GM19193 (cell line): ENCODE measurements around the gene MMP25.

Experiments
- POLR2A ChIP-seq: IDR thresholded peaks from 4 replicates; pipeline ENCODE4 v1.6.1; 2011; ENCODE audit not compliant: insufficient read depth, insufficient read length; ENCODE audit errors: extremely low read depth

Gene MMP25

DNA sequence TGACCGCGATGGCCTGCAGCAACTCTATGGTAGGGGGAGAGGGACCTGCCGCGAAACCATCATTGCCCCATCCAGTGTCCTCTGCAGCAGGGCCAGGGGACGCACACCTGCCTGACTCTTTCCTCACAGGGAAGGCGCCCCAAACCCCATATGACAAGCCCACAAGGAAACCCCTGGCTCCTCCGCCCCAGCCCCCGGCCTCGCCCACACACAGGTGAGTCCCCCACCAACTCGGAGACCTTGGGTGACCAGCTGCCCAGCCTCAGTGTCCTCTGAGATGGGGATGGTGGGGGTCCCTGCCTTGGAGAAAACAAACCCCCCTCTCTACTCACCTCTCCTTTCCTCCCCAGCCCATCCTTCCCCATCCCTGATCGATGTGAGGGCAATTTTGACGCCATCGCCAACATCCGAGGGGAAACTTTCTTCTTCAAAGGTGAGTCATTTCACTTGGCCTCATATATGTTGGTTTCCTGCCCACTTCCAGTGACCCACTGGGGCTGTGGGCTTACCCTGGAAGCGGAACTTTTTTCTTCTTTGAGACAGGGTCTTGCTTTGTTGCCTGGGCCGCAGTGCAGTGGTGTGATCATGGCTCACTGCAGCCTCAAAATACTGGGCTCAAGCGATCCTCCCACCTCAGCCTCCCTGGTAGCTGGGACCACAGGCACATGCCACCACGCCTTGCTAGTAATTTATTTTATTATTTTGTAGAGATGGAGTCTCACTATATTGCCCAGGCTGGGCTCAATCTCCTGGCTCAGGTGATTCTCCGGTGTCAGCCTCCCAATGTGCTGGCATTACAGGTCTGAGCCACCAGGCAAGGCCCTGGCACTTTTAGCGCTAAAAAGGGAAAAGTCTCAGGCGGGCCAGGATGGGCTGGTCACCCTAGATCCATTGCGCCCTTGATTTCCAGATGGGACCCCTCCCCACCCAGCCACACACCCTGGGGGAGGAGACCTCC lies 11.1 kb downstream of the MMP25 start:
- TF ChIP-seq POLR2A: no peak

GRCh38 chr16:3058139-3059030 lies 12.0 kb downstream of the MMP25 start:
- TF ChIP-seq POLR2A: no peak

DNA sequence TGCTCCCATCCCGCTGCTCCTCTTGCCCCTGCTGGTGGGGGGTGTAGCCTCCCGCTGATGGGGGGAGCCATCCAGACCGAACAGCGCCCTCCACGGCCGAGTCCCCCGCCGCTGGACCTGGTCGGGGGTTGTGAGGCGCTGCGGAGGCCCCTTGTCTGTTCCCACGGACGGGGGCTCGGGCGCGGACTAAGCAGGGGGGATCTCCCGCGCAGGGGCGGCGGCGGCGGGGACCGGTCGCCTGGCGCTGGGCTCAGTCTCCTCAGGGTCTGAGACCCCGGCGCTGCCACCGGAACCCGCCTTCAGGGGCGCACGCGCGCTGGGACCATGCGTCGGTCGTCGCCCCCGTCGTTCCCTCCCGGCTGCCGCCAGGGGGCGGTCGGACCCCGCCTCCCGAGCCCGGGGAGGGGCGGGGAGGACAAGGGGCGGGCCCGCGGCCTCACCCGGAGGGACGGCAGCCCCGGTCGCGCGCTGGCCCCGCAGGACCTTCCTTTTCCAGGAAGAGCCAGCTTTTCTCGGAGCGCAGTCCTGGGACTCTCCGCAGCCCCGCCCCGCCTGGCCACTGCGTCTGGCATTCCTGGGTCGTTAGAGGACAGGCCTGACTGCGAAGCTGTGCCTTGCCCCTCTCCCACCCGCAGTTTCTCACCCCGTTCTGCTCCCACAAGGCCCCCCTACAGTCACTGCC lies 12.8 kb downstream of the MMP25 start:
- peak; percentile 42 for TF ChIP-seq POLR2A

GRCh38 chr16:3059723-3060242 lies 13.4 kb downstream of the MMP25 start:
- no peak for TF ChIP-seq POLR2A

DNA sequence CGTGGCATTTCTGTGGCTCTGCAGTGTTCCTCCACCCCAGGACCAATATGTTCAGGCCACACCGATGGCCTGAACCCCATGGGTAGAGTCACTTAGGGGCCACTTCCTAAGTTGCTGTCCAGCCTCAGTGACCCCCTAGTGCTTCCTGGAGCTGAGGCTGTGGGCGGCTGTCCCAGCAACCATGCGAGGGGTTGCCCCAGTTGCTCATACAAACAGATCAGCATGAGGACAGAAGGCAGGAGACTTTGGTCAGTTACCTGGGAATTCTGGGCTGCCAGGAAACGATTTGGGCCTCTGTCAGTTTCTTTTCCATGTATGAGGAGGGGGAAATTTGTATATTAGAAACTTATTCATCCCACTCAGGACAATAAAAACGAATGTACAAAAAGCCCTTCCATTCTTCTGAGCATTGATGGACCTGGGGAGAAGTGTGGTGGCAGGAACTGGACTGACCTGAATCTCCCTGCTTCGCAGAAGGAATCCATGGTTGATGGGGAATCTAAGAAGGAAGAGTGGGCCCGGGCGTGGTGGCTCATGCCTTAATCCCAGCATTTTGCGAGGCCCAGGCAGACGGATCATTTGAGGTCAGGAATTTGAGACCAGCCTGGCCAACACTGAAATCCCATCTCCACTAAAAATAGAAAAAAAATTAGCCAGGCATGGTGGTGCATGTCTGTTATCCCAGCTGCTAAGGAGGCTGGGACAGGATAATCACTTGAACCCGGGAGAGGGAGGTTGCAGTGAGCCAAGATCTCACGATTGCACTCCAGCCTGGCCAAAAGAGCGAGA lies 14.2 kb downstream of the MMP25 start:
- TF ChIP-seq POLR2A: no peak

DNA sequence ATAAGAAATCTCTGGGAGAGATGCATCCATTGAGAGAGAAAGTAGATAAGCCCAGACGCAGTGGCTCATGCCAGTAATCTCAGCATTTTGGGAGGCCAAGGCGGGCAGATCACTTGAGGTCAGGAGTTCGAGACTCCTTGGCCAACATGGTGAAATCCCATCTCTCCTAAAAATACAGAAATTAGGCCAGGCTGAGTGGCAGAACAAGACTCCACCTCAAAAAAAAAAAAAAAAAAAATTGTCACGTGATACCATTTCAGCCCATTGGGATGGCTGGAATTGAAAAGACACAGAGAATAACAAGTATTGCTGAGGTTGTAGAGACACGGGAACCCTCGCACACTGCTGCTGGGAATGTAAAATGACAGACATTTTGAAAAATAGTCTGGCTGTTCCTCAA lies 16.2 kb downstream of the MMP25 start:
- no peak for TF ChIP-seq POLR2A

- no peak for TF ChIP-seq POLR2A
Measured at GRCh38 chr16:3063625-3064386, 17.4 kb downstream of the MMP25 start.

DNA sequence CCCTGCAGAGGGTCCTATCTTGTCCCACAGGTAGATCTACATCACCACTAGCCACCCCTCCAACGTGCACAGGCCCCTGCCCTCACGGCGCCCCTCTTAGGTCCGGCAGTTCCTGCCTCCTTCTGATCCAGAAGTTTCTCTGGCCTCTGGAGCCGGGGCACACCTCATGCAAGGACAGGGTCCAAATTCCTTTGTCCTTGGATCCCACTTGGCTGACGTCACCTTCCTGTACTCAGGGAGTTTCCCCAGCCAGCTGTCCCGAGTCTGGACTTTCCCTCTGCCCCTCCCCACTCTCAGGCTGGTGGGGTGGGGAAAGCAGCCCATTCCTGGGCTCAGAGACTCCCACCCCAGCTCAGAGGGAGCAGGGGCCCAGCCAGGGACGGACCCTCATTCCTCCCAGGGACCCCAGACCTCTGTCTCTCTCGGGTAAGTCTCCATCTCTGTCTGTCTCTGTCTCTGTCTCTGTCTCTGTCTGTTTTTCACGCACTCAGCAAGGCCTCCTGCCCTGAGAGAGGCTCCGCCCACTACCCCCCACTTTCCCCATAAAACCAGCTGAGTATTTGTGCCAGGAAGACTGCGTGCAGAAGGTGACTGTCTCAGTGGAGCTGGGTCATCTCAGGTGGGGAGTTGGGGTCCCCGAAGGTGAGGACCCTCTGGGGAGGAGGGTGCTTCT lies 18.8 kb downstream of the MMP25 start, which contains the start of gene IL32:
Gene IL32 (plus strand): TSS at position 572 of the 673 bp plus-strand sequence. CDS start 172 bp downstream, outside the sequence.
- no peak for TF ChIP-seq POLR2A

DNA sequence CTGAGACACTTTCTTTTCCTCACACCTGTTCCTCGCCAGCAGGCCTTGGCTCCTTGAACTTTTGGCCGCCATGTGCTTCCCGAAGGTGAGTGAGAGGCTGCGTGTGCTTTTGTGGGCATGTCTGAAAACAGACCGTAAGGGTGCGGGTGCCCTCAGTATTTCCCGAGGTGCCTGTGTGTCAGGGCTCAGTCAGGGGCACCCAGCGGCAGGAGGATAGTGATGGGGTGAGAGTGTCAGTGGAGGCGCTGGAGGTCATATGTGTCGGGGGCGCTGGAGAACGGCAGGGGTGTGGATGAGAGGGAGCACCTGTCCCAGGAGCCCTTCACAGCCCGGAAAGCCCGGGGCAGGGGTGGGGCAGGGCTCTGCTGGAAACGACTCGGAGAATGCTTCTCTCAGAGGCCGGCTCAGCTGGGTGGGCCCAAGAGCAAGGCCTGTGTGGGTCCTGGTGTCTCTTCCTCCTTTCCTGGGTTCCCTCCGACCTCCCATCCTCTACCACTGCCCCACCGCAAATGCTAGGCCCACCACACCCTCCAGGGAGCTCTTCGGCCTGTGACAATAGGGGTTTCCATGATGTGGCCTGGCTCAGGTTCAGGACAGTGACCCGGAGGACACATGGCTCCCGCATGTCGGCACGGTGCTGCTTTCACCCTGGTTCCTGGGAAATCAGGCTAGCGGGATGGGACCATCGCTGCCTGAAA lies 19.5 kb downstream of the MMP25 start:
- no peak for TF ChIP-seq POLR2A

GRCh38 chr16:3066440-3066748 lies 20.0 kb downstream of the MMP25 start:
- TF ChIP-seq POLR2A: no peak

DNA sequence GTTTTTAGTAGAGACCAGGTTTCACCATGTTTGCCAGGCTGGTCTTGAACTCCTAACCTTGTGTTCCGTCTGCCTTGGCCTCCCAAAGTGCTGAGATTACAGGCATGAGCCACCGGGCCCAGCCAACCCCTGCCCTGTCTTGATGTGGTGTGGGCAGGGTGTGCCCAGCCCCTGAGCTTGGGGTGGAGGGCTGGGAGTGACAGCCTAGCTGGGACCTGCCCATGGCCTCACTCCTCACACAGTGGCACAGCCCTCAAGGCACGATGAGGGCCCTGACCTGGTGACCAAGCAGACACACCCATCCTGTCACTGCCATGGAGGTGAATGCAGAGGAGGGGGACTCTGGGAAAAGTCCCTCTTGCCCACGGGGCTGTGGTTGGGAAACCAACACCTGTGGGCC lies 22.1 kb downstream of the MMP25 start:
- TF ChIP-seq POLR2A: no peak

- no peak for TF ChIP-seq POLR2A
Measured at GRCh38 chr16:3070608-3071111, 24.3 kb downstream of the MMP25 start.
